GM12801 (cell line): ENCODE measurements around the gene CDH23.

ENCODE experiments used
- CTCF ChIP-seq: IDR thresholded peaks from one replicate; pipeline ENCODE4 v1.5.1; 2011; ENCODE audit warnings: control low read depth; ENCODE audit not compliant: insufficient read length; ENCODE audit errors: extremely low read depth

Gene CDH23

GRCh38 chr10:71433768-71434744 lies 37.3 kb downstream of the CDH23 start:
- TF ChIP-seq CTCF = no peak

- no peak for TF ChIP-seq CTCF
Observed at GRCh38 chr10:71434760-71435394, 38.2 kb downstream of the CDH23 start.

GRCh38 chr10:71435571-71436267 lies 39.0 kb downstream of the CDH23 start:
- TF ChIP-seq CTCF = no peak

- no peak for TF ChIP-seq CTCF
Observed at GRCh38 chr10:71436268-71437125, 39.8 kb downstream of the CDH23 start.

GRCh38 chr10:71437537-71438092 lies 40.9 kb downstream of the CDH23 start:
- no peak for TF ChIP-seq CTCF

GRCh38 chr10:71438761-71439160 lies 42.0 kb downstream of the CDH23 start:
- TF ChIP-seq CTCF = no peak
